Progenitor cell of endocrine pancreas (in vitro differentiated cells): ENCODE data around the gene RNF151. TPM values are rescaled to one million over a fixed set of nuclear protein-coding genes. Genes with fewer than 3 reads are reported as not detected.
A peak's percentile ranks its signal among the peaks of the same experiment; 100 is the strongest.
"Not testable (repeated sequence)": the region's sequence is repeated elsewhere in the genome, so short reads cannot be mapped to it uniquely, and the experiment has no call there.

ENCODE experiments used
- DNase-seq: peaks from one replicate; pipeline ENCODE4 v3.0.0; 2021; ENCODE audit warnings: low spot score; ENCODE audit not compliant: unreplicated experiment
- H3K27ac Mint-ChIP-seq: 2 replicates; pipeline ENCODE4 v1.8.0; 2021; ENCODE audit warnings: mild to moderate bottlenecking, moderate library complexity, mixed read lengths
- H3K27me3 Mint-ChIP-seq: 2 replicates; pipeline ENCODE4 v1.8.0; 2021; ENCODE audit warnings: mixed read lengths
- H3K36me3 Mint-ChIP-seq: 2 replicates; pipeline ENCODE4 v1.8.0; 2022; ENCODE audit warnings: mixed read lengths; ENCODE audit not compliant: insufficient read depth
- H3K4me1 Mint-ChIP-seq: 2 replicates; pipeline ENCODE4 v1.8.0; 2021; ENCODE audit warnings: low read depth, mixed read lengths
- H3K4me3 Mint-ChIP-seq: 2 replicates; pipeline ENCODE4 v1.8.0; 2021; ENCODE audit warnings: low read depth, mild to moderate bottlenecking, moderate library complexity, mixed read lengths
- H3K9me3 Mint-ChIP-seq: 2 replicates; pipeline ENCODE4 v1.8.0; 2021; ENCODE audit warnings: low read depth, mixed read lengths
- CTCF ChIP-seq: fragments of 200-600 bp; sonication (generic); IDR thresholded peaks from one replicate; pipeline ENCODE4 v1.5.0; 2021; ENCODE audit warnings: antibody characterized with exemption, mild to moderate bottlenecking; ENCODE audit not compliant: unreplicated experiment
- total RNA-seq: library from RNA; stranded (reverse); gene quantifications from 2 replicates; pipeline ENCODE4 v1.2.1, GENCODE V29; 2021

Gene RNF151
- total RNA-seq, 1 donor from 2014 or later, result not detected

- H3K4me1 Mint-ChIP-seq, result no peaks in the 10 kb centered on the region
- H3K9me3 Mint-ChIP-seq, result no peaks in the 10 kb centered on the region
- no peak for DNase-seq
- H3K4me3 Mint-ChIP-seq, result no peak overlapping the region
- peaks cover 7% of the 10 kb centered on the region for H3K27me3 Mint-ChIP-seq
- no peak overlapping the region for H3K27ac Mint-ChIP-seq
- H3K36me3 Mint-ChIP-seq, result no peaks in the 10 kb centered on the region
- TF ChIP-seq CTCF, result no peak
Observed at GRCh38 chr16:1950047-1950446, 16.6 kb upstream of the RNF151 start.

DNA sequence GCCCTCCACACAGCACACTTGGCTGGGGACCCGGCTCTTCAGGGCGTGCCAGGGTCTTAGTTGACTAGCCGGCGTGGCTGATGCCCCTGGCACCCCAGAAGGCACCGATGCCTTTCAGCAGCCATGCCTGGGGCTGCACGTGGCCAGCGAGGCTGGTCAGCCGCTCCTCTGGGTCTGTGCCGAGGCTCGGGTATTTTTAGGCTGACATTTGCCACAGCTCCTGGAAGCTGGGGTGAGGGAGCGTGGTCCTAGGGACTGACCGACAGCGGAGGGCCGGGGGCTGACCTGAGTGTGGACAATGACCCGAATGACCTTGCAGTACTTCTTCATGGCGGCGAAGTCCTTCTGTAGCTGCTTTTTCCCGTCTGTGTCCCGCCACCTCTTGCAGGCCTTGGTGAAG is 16.1 kb upstream of the RNF151 start:
- no peak for DNase-seq
- Mint-ChIP-seq H3K27ac (no peak overlapping the region), H3K27me3 (peaks cover 7% of the 10 kb centered on the region), H3K4me3 (no peak overlapping the region), H3K9me3 (no peaks in the 10 kb centered on the region), H3K4me1 (no peaks in the 10 kb centered on the region), H3K36me3 (no peaks in the 10 kb centered on the region)
- no peak for TF ChIP-seq CTCF

DNA sequence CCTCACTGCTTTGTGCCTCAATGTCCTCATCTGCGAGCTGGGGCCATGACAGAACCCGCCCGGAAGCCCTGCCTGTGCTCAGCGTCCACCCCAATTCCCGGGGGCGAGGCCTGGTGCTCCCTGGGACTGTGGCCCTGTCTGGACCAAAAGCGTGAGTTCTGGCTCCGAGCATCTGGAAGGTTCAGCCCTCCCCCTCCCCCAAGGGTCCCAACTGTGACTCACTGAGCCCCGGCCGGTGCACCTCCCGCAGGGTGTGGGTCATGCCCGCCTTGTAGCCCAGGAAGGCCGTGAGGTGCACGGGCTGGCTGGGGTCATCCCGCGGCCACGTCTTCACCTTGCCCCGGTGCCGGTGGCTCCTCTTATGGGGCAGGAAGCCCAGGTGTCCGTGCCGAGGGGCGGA is 12.9 kb upstream of the RNF151 start:
- no peak overlapping the region for H3K4me3 Mint-ChIP-seq
- H3K27ac Mint-ChIP-seq, result no peak overlapping the region
- no peaks in the 10 kb centered on the region for H3K9me3 Mint-ChIP-seq
- DNase-seq, result no peak
- H3K27me3 Mint-ChIP-seq, result peaks cover 9% of the 10 kb centered on the region
- no peaks in the 10 kb centered on the region for H3K36me3 Mint-ChIP-seq
- no peaks in the 10 kb centered on the region for H3K4me1 Mint-ChIP-seq
- no peak for TF ChIP-seq CTCF

- not testable (repeated sequence) for DNase-seq, H3K27ac Mint-ChIP-seq, H3K27me3 Mint-ChIP-seq, H3K4me3 Mint-ChIP-seq, H3K36me3 Mint-ChIP-seq, H3K9me3 Mint-ChIP-seq
- peaks cover 13% of the 10 kb centered on the region for H3K4me1 Mint-ChIP-seq
Observed at GRCh38 chr16:1957434-1958142, 9.1 kb upstream of the RNF151 start.

GRCh38 chr16:1958143-1958491 is 8.5 kb upstream of the RNF151 start:
- peaks cover 11% of the 10 kb centered on the region for H3K36me3 Mint-ChIP-seq

GRCh38 chr16:1958715-1959268 is 7.9 kb upstream of the RNF151 start:
- Mint-ChIP-seq H3K4me3 (peak overlapping the region; percentile 52), H3K36me3 (peaks cover 14% of the 10 kb centered on the region), H3K27me3 (peaks cover 3% of the 10 kb centered on the region), H3K27ac (no peak overlapping the region), H3K9me3 (no peaks in the 10 kb centered on the region), H3K4me1 (peaks cover 20% of the 10 kb centered on the region)
- no peak for TF ChIP-seq CTCF
- no peak for DNase-seq

More at GRCh38 chr16:1958143-1958491, 8.5 kb upstream of the RNF151 start:
- not testable (repeated sequence) for H3K27me3 Mint-ChIP-seq, H3K4me3 Mint-ChIP-seq, H3K27ac Mint-ChIP-seq, DNase-seq, H3K9me3 Mint-ChIP-seq
- peaks cover 17% of the 10 kb centered on the region for H3K4me1 Mint-ChIP-seq
